ENCODE results near the gene RAD51B.

The RAD51B gene

DNA sequence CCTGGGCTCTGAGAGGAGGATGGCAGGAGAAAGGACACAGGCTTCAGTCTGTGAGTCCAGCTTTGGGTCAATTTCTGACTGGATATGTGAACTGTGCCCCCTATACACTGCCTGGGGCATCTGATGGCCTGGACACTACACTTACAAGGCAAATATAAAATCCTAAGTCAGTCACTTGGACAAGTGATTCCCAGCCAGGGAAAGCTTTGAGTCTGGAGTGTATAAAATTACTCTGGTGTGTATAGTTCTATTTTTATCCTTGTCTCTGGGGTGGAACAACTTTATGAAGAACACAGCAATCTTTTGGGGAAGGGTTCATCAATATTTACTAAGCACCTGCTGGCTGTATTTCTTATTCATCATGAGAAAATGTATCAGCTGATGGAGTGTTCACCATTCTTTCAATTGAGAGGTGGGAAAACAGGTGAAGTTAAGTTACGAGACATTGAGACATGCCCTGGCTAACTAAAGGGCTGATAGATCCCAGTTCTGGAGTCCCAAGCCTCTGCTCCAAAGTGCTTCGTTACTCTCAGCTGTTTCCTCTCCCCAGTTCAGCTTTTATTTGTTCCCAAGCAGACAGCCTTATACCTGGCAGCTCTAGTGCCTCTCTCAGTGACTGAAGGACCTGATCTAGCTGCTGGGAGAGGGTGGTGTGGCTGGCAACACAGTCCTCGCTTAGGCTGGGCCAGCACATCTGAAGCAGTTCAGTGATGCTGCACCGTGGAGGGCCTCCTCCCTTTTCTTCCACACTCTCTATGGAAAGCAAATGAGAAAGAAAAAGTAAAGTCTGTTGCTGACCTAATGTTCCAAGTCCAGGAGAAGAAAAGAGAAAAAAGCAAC is 34.1 kb upstream of the RAD51B start:
- TF ChIP-seq, protein P1, sequence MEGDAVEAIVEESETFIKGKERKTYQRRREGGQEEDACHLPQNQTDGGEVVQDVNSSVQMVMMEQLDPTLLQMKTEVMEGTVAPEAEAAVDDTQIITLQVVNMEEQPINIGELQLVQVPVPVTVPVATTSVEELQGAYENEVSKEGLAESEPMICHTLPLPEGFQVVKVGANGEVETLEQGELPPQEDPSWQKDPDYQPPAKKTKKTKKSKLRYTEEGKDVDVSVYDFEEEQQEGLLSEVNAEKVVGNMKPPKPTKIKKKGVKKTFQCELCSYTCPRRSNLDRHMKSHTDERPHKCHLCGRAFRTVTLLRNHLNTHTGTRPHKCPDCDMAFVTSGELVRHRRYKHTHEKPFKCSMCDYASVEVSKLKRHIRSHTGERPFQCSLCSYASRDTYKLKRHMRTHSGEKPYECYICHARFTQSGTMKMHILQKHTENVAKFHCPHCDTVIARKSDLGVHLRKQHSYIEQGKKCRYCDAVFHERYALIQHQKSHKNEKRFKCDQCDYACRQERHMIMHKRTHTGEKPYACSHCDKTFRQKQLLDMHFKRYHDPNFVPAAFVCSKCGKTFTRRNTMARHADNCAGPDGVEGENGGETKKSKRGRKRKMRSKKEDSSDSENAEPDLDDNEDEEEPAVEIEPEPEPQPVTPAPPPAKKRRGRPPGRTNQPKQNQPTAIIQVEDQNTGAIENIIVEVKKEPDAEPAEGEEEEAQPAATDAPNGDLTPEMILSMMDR (conservative IDR thresholded peaks at IDR 0.05; ENCODE audit: control insufficient read depth, insufficient read depth, low read depth, low read length): no peak
- no peak overlapping the region for H3K4me3 ChIP-seq (ENCODE audit: control insufficient read depth, low read depth, low read length)
- DNase-seq (ENCODE audit: low read depth): no peak

GRCh38 chr14:67787673-67788072 is 31.9 kb upstream of the RAD51B start:
- H3K4me3 ChIP-seq (ENCODE audit: control insufficient read depth, low read depth, low read length): no peak overlapping the region
- DNase-seq (ENCODE audit: low read depth): no peak
- TF ChIP-seq, protein P1 (conservative IDR thresholded peaks at IDR 0.05; ENCODE audit: control insufficient read depth, insufficient read depth, low read depth, low read length): no peak

DNA sequence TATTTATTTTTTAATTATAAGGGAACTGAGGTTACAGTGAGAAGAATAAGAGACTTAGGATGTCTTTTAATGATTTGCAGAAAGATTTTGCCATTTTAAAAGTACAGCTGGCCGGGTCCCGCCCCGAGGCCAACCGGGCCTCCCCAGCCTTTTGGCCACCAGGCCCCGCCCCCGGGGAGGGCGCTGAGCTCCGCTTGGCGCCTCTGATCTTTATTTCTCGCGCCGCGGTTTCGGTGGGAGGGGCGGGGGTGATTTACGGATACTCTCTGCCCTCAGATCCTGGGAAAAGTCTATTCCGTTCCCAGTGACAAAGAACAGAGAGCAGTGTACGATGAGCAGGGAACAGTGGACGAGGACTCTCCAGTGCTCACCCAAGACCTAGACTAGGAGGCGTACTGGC is 20.8 kb upstream of the RAD51B start:
- TF ChIP-seq, protein P1 (conservative IDR thresholded peaks at IDR 0.05; ENCODE audit: control insufficient read depth, insufficient read depth, low read depth, low read length): no peak
- no peak for DNase-seq (ENCODE audit: low read depth)
- H3K4me3 ChIP-seq (ENCODE audit: control insufficient read depth, low read depth, low read length): no peak overlapping the region

DNA sequence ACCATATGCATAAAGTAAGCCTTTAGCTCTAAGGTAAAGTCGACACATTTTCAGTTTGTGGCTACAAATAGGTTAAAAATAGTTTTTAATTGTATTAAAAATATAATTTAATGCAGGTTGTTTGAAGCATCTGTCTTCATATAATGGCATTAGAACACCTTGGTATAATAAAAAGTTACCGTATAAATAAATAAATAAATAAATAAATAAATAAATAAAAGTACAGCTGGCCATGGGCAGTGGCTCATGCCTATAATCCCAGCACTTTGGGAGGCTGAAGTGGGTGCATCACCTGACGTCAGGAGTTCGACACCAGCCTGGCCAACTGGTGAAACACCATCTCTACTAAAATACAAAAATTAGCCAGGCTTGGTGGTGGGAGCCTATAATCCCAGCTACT is 18.8 kb upstream of the RAD51B start:
- no peak overlapping the region for H3K4me3 ChIP-seq (ENCODE audit: control insufficient read depth, low read depth, low read length)
- TF ChIP-seq, protein P1 (conservative IDR thresholded peaks at IDR 0.05; ENCODE audit: control insufficient read depth, insufficient read depth, low read depth, low read length): no peak
- DNase-seq (ENCODE audit: low read depth): no peak

DNA sequence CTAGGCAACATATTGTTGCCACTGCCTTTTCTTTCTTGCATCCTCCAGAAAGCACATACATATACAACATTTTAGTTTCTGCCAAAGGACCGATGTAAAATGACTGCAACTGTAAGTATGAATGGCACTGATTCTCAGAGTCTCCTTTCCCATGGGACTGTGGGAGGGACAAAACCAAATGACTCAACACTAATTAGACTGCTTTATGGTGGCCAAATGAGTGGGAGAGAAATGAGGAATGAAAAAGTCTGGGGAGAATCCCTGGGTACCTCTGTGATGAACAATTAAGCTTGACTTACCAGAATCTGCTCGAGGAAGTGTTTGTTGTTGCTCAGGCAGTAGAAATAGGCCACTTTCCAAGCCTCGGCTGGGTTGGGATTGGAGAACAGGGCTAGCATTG is 13.3 kb upstream of the RAD51B start:
- TF ChIP-seq, protein P1 (conservative IDR thresholded peaks at IDR 0.05; ENCODE audit: control insufficient read depth, insufficient read depth, low read depth, low read length): no peak
- peak; percentile 55 for DNase-seq (ENCODE audit: low read depth)
- no peak overlapping the region for H3K4me3 ChIP-seq (ENCODE audit: control insufficient read depth, low read depth, low read length)

DNA sequence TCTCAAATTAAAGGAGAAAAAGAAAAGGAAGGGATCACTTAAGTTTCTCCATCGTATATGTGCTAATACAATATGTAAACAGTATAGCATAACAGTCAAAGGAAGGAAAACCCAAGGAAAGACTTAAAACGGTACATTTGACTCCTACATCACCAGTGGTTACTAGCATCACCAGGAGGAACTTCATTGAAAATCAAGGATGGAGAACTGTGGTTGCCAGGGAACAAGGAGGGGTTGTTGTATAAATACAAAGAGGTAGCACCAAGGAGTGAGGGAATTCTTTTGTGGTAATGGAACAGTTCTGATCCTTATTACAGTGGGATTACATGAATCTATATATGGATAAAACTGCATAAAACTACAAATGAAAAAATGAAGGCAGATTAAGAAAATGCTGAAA is 4.8 kb upstream of the RAD51B start:
- TF ChIP-seq, protein P1 (conservative IDR thresholded peaks at IDR 0.05; ENCODE audit: control insufficient read depth, insufficient read depth, low read depth, low read length): no peak
- no peak for DNase-seq (ENCODE audit: low read depth)
- H3K4me3 ChIP-seq (ENCODE audit: control insufficient read depth, low read depth, low read length): no peak overlapping the region

All from fibroblast of mammary gland (primary cell).